Urothelium cell line (cell line): ENCODE data around the gene SH3TC2.

Source experiments
- DNase-seq: peaks from one replicate; pipeline ENCODE4 v3.0.0; 2011; ENCODE audit warnings: low spot score, mixed read lengths
- FAIRE-seq: peaks from 2 replicates; lab custom pipeline; 2011; peaks lifted over from hg19 to GRCh38; lab: Jason Lieb, UNC

The SH3TC2 gene

GRCh38 chr5:149062371-149063016, 368 bp downstream of the SH3TC2 start:
- peak; percentile 84 for DNase-seq
- FAIRE-seq = no peak

- no peak for DNase-seq
- FAIRE-seq = no peak
Measured at GRCh38 chr5:149061341-149061740, 1.5 kb downstream of the SH3TC2 start.

GRCh38 chr5:149060325-149060724, 2.5 kb downstream of the SH3TC2 start:
- FAIRE-seq = no peak
- DNase-seq = no peak

GRCh38 chr5:149056616-149057165, 6.2 kb downstream of the SH3TC2 start:
- no peak for FAIRE-seq

GRCh38 chr5:149054416-149054815, 8.4 kb downstream of the SH3TC2 start:
- DNase-seq (no peak), FAIRE-seq (no peak)

More at GRCh38 chr5:149056616-149057165, 6.2 kb downstream of the SH3TC2 start:
- DNase-seq = no peak

- FAIRE-seq (no peak), DNase-seq (no peak)
Measured at GRCh38 chr5:149053072-149053695, 9.7 kb downstream of the SH3TC2 start.

GRCh38 chr5:149049371-149049781, 13.5 kb downstream of the SH3TC2 start:
- FAIRE-seq = peak; percentile 9
- no peak for DNase-seq

GRCh38 chr5:149048811-149049210, 14.1 kb downstream of the SH3TC2 start:
- FAIRE-seq (no peak), DNase-seq (no peak)

GRCh38 chr5:149047462-149047861, 15.4 kb downstream of the SH3TC2 start:
- DNase-seq (no peak), FAIRE-seq (no peak)

- FAIRE-seq = no peak
- no peak for DNase-seq
Measured at GRCh38 chr5:149046196-149046829, 16.5 kb downstream of the SH3TC2 start.

- DNase-seq = no peak
- FAIRE-seq = no peak
Measured at GRCh38 chr5:149045089-149045460, 17.8 kb downstream of the SH3TC2 start.

GRCh38 chr5:149044453-149045088, 18.3 kb downstream of the SH3TC2 start:
- DNase-seq (no peak), FAIRE-seq (no peak)

- DNase-seq = no peak
- FAIRE-seq = no peak
Measured at GRCh38 chr5:149043641-149044040, 19.2 kb downstream of the SH3TC2 start.

GRCh38 chr5:149042865-149043264, 20.0 kb downstream of the SH3TC2 start:
- DNase-seq = no peak
- no peak for FAIRE-seq

- DNase-seq = no peak
- FAIRE-seq = peak; percentile 52
Measured at GRCh38 chr5:149041242-149041641, 21.6 kb downstream of the SH3TC2 start.

- FAIRE-seq (no peak), DNase-seq (no peak)
Measured at GRCh38 chr5:149040421-149040820, 22.4 kb downstream of the SH3TC2 start.

- FAIRE-seq = no peak
Measured at GRCh38 chr5:149039506-149039905, 23.4 kb downstream of the SH3TC2 start.

GRCh38 chr5:149038336-149039080, 24.4 kb downstream of the SH3TC2 start:
- FAIRE-seq (no peak), DNase-seq (no peak)

More at GRCh38 chr5:149039506-149039905, 23.4 kb downstream of the SH3TC2 start:
- no peak for DNase-seq

- peak; percentile 56 for FAIRE-seq
- DNase-seq = peak; percentile 44
Measured at GRCh38 chr5:149037817-149038216, 25.0 kb downstream of the SH3TC2 start.

GRCh38 chr5:149036970-149037369, 25.9 kb downstream of the SH3TC2 start:
- FAIRE-seq (no peak), DNase-seq (no peak)

GRCh38 chr5:149036168-149036567, 26.7 kb downstream of the SH3TC2 start:
- FAIRE-seq = no peak
- no peak for DNase-seq
